G401 (cell line): Measurements from ENCODE around the gene KIF25. TPM values are rescaled to one million over a fixed set of nuclear protein-coding genes. Genes with fewer than 3 reads are reported as not detected.
A peak's percentile ranks its signal among the peaks of the same experiment; 100 is the strongest.

Experiments used
- DNase-seq: peaks from one replicate; pipeline ENCODE4 v3.0.0-alpha.2; 2015; ENCODE audit warnings: low spot score
- in situ Hi-C: cut with HindIII; loops from 2 replicates; pipeline ENCODE4 v1.10.0; 2016; ENCODE audit warnings: low sequenced_read_pairs, mixed read lengths
- total RNA-seq: library from RNA; depleted of rRNA; stranded (reverse); fragments of >200 nt; shearing (Covaris generic); gene quantifications from 2 replicates; pipeline ENCODE4 v1.2.3, GENCODE V29; 2014

Gene KIF25
- total RNA-seq, 1 experiment from 2014 or later, result not detected

DNA sequence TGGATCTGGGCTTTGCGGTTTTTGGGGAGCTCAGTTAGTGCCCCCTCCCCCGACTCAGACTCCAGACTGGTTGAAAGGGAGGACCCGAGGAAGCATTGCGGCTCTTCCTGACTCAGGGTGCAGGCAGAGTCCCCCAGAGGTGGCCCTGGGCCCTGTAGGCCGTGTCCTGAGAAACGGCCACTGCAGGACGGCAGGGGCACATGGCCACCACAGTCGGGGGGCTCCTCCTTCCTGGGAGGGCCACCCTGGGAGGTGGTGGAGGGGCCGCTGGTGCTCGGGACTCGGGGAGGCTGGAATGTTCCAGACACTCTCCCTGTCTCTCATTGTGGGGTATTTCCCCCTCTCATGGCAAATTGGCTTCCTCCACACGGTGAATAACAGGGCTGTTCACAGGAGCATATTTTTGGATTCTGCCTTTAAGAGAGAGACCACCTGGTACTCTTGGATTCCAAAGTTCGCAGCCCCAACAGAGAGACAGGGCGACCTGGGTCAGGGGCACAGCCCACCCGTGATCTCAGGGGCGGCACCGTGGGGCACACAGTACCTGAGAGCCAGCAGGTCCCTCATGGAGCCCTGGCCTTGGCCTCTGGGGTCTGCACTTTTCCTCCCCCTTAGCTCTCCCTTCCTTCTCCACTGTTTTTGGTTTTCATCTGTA, 45.8 kb downstream of the KIF25 start:
- in situ Hi-C loops, result no loop called here

DNA sequence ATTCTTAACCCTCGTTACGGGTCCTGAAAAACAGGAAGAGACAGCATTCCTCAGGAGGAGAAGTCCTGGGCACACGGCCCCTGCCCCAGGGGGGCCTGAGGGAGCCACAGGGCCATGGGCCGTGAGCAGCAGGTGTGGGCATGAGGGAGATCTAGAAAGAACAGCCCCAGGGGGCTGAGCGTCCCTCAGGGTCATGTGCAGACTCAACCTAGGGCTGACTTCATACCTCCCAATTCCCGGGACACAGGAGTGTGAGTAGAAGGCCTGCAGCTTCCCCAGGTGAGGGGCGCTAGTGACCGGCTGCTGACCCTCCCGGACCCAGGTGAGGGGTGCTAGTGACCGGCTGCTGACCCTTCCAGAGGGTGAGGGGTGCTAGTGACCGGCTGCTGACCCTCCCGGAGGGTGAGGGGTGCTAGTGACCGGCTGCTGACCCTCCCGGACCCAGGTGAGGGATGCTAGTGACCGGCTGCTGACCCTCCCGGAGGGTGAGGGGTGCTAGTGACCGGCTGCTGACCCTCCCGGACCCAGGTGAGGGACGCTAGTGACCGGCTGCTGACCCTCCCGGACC, 46.5 kb downstream of the KIF25 start:
- in situ Hi-C loops, result no loop called here
- DNase-seq, result no peak

More for the DNA sequence above, 45.8 kb downstream of the KIF25 start:
- DNase-seq, result no peak

DNA sequence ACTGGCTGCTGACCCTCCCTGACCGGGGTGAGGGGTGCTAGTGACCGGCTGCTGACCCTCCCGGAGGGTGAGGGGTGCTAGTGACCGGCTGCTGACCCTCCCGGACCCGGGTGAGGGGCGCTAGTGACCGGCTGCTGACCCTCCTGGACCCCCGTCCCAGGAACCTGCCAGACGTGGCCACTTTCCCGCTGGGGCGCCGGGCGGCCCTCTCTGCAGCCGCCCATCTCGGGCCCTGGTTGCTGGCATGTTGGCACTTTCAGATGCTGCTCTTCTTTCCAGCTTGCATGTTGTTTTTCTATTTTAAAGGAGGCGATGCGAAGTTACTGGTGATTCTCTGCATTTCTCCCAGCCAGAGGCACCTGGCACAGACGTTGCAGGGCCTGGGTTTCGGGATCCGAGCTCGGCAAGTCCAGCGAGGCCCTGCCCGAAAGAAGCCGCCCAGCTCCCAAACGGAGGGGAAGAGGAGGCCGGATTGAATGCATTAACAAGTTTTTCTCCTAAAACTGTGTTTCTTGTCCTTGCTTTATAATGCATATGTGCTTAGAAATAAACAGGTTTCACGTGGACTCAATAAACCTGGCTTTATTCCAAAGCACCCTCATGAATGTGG, 47.2 kb downstream of the KIF25 start:
- DNase-seq, result no peak
- in situ Hi-C loops, result no loop called here

DNA sequence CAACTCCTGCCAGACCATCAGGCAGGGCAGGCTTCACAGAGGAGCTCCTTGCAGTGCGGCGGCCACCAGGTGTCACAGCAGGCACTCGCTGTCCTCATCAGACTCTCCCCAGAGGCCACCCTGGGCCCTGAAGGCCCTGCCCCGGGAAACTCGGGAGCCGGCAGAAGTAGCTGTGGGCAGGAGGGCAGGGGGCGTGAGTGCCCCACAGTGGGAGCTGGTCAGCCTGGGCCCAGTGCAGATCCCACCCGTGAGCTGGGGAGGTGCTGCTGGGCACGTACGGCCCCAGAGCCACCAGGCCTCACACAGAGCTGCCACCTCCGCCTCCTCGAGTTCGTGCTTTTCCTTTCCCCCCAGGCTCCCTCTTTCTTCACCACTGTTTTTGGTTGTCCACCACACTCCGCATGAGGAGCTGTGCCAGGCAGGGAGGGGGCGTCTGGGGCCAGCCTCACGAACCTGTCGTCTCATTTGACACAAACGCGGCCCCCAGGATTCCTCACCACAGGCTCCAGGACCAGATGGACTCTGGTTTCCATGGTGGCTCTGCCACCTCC, 47.7 kb downstream of the KIF25 start:
- DNase-seq, result peak; percentile 3
- in situ Hi-C loops, result no loop called here

DNA sequence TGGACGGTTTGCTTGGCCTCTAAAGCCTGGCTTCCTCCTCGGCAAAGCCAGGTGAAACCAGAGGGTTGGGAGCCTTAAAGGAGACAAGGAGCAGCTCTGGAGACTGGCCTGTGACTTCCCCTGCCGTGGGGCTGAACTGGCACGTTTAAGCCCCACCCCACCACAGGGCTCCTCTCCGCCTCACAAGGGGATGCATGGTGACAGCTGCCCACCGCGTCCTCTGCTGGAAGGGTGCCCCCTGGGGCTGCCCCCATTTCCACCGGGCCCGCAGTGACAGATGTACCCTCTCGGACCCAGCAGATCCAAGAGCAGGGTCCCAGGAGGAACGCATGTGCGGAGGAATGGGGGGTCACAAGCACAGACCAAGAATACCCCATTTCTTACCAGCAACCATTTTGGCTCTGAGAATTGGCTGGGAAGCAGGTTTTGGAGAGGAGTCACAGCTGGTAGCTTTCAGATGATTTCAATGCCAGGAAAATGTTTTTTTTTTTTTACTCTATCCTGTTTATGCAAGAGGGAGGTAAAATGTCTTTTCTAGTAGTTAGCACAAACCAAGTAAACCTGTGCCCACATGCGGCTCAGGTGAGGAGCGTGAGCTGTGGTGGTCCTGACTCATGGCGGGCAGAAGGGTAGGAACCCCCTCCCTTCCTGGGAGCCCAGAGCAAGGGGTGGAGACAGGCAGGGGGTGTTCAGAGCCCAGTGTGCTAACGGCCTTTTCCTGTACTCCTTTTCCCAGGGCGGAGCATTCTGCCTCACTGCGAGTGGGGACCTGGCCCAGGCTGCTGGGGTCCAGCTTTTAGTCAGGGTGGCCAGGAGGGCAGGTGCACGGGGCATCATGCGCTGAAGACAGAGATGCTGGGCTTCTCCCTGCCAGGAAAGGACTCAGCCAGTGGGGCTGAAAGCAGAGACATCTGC, 48.5 kb downstream of the KIF25 start:
- DNase-seq, result peak; percentile 45
- in situ Hi-C loops, result no loop called here

DNA sequence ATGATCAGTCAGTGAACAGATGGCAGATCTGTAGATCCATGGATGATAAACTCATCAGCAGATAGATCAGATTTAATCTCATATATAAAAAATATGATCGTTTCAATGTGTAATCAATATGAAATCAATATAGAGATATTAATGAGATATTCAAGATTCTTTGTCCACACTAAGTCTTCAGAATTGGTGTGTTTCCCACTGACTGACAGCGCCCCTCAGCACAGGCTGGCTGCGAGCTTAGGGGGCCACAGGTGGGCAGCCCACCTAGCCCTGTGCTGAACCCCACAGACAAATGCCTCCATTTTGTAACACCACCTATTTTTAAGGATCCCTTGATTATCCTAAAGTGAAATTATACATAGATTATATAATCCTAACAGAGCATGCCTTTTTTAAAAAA, 49.2 kb downstream of the KIF25 start:
- in situ Hi-C loops, result no loop called here
- DNase-seq, result no peak

DNA sequence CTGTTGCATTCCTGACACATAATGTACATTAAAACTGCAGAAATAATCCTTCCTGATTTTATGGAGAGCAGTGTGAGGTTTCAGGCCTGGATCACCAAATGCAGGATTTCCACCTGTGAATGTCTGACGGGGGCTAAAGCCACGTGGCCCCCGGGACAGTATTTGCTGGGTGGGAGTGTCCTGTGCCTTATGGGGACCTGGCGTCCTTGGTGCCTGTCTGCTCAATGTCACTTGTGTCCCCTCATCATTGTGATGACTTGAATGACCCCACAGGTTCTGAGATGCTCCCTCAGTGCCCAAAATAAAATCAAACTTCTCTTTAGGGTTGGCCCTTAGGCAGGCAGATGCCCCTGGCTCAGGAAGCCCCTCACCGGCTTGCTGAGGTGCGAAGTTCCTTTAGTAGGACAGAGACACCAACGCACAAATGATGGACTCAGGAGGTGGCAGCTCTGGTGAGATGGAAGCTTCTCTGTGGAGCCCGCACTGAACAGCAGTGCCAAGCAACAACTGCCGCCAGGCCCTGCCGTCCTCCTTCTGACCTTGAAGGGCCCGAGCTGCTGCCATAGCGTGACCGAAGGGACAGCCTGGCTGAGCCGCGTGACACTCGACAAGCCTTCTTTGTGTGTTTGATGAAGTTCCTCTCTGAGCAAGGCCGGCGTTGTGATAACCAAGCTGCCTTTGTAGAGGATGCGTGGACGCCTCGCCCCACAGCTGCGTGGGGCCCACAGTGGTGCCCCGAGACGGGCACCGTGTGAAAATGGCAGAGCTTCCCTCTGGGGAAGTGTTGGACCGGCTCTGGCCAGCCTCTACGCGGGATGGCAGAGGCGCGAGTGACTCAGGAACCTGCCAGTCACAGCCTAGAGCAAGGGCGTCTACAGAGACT, 50.6 kb downstream of the KIF25 start:
- DNase-seq, result no peak
- in situ Hi-C loops, result no loop called here

DNA sequence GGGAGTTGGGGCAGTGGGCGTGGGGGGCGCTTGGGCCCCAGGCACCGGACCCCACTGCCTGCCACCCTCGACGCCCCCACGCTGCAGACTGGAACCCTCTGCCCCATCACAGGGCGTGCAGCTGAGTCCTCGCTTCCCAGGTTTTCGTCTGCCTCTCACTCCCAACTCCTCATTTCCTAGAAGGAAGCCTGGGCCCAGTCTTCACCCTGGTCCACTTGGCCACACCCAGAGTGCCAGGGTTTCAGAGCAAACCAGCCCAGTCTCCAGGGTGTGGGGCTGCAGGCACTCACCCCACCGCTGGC, 51.2 kb downstream of the KIF25 start:
- in situ Hi-C loops, result no loop called here
- no peak for DNase-seq

DNA sequence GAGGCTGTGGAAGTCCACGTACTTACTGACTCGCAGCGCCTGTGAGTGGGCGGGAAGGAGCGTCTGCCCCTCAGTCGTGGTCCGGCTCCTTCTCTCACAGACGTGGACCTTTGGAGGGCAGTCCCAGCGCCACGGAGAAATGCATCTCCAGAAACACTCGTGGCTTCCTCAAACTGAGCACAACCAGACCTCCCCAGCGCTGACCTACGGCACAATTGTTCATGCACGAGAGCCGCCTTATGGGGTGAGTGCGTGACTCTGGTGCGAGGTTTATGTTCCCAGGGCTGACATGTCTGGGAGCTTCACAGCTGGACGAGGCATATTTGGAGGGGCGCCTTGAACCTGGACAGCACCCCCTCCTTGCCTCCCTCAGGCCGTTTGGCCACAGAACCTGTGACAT, 51.8 kb downstream of the KIF25 start:
- no peak for DNase-seq
- in situ Hi-C loops, result no loop called here

DNA sequence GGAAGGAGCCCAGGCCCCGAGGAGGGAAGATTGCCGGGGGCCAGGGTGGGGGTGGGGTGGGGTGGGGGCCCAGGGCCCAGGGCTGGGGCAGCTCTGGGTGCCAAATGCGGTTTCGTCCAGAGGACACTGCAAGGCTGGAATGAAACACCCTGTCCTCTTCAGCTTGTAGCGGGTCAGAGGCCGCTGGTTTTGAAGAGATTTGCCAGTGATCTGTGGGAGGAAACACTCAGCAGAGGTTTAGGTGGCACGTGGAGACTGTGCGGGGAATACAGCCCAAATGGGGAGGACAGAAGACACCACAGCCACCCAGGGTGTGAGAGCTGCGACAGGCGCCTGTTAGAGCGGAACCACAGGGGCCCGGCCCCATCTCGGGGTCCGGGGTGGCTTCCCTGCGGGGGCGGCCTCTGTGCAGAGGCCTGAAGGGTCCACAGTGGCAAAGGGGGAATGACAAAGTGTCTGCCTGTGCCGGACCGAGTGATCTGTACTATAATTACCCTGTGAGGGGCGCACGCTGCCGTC, 52.3 kb downstream of the KIF25 start:
- in situ Hi-C loops, result no loop called here
- DNase-seq, result no peak

DNA sequence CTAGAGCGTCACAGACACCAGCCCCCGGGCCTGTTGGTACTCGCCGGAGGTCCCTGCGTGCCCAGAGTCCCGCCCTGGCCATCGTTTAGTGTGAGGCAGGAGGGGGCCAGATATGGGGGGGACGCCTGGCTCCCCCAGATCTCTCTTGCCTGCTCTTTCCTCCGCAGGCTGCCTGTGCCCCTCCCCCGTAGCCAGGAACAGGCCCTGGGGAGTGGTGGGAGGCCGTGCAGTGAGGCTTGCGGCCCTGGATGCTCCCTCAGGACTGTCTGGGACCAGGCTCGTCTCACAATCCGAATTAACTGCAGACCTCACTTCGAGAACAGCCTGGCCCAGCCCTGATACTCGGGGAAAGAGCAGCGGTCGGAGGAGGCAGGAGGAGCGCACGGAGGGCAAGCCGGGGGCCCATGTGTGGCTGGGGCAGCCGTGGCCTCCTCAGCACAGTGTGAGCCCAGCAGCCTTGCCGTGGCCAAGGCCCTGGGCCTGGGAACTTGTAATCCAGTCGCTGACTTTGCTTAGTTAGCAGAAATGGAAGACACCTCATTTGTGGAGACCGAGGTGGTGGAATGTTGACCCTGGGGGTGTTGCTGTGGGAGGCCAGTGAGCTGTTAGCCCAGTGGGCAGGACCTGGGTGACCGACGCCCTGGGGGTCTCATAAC, 52.9 kb downstream of the KIF25 start:
- in situ Hi-C loops, result no loop called here
- no peak for DNase-seq

DNA sequence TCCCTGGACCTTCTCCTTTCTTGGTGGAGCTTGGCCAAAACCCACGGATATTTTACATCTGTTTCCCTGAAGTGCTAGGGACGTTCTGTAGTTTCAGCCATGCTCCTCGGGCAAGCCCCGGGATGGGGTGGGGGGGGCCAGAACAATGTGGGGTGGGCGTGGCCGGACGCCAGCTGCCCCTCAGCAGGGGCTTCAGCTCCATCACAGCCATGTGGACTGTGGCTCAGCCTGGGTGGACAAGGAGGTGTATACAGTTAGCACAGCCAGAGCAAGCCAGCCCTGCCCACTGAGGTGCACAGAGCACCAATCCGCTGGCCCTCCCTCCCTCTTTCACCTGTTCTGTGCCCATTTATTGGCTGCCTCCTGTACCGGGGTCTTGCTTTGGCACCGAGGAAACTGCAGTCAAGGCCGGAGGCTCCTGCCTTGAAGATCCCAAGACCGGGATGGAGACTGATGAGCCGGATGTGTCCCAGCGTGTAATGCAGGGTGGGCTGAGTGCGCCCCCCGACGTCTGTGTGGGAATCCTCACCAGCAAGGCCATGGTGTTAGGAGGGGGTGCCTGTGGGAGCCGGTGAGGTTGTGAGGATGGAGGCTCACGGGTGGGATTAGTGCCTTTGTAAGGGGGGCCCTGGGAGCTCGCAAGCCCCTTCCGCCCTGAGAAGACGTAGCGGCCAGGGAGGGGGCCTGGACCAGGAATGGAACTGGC, 53.6 kb downstream of the KIF25 start:
- peak; percentile 8 for DNase-seq
- in situ Hi-C loops, result no loop called here

DNA sequence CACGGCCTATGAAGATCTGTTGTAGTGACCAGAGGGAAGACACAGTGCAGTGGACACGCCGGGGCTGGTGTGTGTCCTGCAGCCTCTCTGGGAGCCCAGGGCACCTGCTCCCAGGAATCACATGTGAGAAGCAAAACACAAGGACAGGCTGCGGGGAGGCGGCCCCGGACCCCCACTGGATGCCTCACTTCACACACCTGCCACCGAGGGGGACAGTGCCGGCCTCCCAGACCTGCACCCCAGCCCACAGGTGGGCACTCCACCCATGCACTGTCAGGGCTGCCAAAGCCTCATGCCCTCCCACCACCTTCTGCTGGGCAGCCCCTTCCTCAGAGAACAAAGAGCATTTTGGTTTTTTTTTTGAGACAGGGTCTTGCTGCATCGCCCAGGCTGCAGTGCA, 54.2 kb downstream of the KIF25 start:
- in situ Hi-C loops, result no loop called here
- no peak for DNase-seq

DNA sequence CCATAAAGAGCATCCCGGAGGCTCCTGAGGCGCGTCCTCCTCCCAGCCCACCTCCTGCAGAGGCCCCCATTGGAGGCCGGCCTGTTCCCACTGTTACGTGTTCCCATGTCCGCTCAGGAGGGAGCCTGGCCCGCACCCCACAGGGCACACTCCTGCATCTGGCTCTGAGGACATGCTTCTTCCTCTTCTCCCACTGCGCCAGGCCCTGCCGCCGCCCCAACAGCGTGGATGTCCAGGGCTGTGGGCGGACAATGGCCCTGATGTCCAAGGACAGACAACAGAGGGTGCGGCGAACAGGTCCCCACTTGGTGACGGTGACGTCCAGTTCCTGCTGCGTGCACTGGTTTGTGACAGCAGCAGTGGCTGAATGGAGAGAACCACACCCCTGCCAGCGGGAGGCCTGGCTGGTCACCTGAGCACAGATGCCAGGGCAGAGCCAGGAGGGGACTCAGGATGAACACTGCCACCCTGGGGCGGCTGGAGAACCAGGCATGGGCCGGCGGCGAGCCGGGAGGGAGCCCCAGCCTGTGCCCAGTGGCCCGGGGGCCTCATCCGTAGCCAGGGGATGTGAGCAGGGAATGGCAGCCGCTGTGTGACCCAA, 54.9 kb downstream of the KIF25 start:
- in situ Hi-C loops, result no loop called here
- no peak for DNase-seq

DNA sequence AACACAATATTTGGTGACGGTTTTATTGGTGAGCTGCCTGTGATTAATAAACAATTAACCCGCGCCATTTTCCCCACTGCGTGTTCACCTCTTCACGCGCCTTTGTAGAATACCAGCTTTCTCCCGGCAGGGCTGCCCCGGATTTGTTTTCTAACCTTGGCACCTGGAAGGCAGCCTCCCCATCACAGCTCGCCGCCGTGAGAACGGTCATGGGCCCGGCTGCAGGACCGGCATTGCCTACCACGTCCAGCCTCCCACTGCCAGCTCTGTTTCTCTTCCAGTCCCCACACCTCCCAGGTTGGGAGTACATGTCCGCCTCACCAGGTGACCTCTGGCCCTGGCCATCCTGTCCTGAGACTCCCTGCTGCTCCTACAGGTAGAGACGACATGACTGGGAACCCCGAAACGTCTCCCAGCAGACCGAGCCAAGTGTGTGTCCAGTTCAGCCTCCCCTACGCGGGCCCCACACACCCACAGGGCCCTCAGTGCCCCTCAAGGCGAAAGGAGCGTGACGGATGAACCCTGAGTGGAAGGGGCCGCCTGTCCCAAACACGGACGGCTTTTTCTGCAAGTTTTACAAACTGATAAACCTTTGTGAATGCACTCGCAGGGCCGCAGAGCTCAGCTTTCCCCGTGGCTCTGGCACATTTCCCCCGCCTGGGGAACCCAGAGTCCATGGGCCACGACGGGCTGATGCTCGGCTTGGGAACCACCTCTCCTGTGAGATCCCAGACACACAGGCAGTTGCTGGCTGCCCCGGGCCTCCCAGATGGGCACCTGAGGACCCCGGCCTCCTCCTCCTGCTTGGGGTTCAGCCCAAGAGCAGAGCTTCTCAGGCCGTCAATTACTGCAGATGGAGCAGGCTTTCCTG, 55.9 kb downstream of the KIF25 start:
- in situ Hi-C loops, result no loop called here
- no peak for DNase-seq

DNA sequence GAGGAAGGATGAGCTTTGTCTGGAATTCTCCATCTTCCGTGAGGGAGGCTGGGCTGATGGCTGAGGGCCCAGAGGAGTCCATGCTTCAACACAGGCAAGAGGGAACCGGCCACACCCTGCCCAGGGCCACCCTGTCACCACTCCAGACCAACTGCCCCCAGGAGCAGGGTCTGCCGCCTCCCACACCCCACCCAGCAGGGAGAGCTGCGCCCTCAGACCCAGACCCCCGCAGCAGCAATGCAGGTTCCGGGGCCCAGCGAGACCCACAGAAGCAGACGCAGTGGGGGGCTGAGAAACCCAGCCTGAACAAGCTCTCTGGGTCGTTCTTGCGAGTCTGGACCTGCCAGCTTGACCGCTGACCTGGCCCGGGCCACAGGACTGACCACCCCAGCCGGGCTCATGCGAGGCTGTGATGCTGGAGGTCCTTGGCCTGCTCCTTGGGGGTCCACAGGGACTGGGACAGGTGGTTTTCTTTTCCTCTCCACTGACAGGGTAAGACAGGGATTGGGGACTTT, 56.5 kb downstream of the KIF25 start:
- in situ Hi-C loops, result no loop called here
- no peak for DNase-seq
